Heart left ventricle (tissue), 13 donors: ENCODE data around the gene MEG3.

Experiments
- POLR2A ChIP-seq, 2 donors: fragments of 450-650 bp; IDR thresholded peaks; one replicate each; pipeline ENCODE4 v1.6.1; 2017; ENCODE audit warnings: antibody characterized with exemption in 2 of 2, mild to moderate bottlenecking in 2 of 2, moderate library complexity in 2 of 2
- TF ChIP-seq, protein P1 (sequence below), 12 donors: fragments of 200-600 bp; sonication (generic) in 4 of 12; IDR thresholded peaks; one replicate each; pipeline versions ENCODE4 v1.5.0 to v1.8.0; 2018 to 2022; ENCODE audit warnings: antibody characterized with exemption in 12 of 12, mild to moderate bottlenecking in 5 of 12
- donor health status: ischemic (EF 13 %, LVEDD 7.1; RV severe dilation, severe dysfunction).
- donor health status: DM: no; HTN: yes; CAD: no.
- donor health status: DM: no; HTN: no; CAD: no.
- donor health status: ischemic (EF 25% LVEDD 6.9; RV normal size, moderate dysfunction).
- donor health status: ischemic (EF 25% LVEDD 5.7; RV mildly dilated, moderate dysfunction).
- donor health status: ischemic (EF 35%, LVEDD 5.7; RV mildly dilated, moderate dysfunction).
- donor health status: nonischemic (EF 11% LVEDD 7.7; RV severe dilation, severe dysfunction).
- donor health status: DM: yes; HTN: yes; CAD: no.
- donor health status: PGD.
- donor health status: ischemic (EF 29% LVEDD 5.4; RV normal size, mild dysfunction).
- donor health status: nonischemic (EF 23%, LVEDD 6.1; RV moderate dilation, normal function).

DNA sequence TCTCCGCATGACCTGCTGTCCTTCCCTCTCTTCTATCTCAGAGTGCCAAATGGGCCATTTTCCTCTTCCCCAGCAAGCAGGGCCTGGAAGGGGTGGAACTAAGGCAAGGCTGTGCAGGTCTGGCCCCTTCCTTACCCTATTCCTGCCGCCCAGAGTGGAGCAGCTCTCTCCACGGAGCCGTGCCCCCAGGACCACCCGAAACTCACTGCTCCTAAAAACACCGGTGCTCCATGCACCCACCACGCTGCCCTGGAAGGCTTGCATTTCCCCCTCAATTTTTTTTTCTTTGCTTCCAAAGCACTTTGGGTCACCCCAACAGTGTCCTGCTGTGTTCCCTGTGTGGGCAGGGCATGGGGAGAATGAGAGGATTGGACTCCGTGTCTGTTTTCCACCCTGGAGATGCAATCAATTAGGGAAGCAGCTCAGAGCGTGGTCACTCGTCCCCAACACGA is 48.5 kb upstream of the MEG3 start:
- no peak for TF ChIP-seq POLR2A (IDR thresholded peaks at IDR 0.05)
- TF ChIP-seq, protein P1, sequence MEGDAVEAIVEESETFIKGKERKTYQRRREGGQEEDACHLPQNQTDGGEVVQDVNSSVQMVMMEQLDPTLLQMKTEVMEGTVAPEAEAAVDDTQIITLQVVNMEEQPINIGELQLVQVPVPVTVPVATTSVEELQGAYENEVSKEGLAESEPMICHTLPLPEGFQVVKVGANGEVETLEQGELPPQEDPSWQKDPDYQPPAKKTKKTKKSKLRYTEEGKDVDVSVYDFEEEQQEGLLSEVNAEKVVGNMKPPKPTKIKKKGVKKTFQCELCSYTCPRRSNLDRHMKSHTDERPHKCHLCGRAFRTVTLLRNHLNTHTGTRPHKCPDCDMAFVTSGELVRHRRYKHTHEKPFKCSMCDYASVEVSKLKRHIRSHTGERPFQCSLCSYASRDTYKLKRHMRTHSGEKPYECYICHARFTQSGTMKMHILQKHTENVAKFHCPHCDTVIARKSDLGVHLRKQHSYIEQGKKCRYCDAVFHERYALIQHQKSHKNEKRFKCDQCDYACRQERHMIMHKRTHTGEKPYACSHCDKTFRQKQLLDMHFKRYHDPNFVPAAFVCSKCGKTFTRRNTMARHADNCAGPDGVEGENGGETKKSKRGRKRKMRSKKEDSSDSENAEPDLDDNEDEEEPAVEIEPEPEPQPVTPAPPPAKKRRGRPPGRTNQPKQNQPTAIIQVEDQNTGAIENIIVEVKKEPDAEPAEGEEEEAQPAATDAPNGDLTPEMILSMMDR (IDR thresholded peaks at IDR 0.05): no peak
